IMR-90 (cell line): Measurements from ENCODE around the gene UBQLN2. TPM values are rescaled to one million over a fixed set of nuclear protein-coding genes. Genes with fewer than 3 reads are reported as not detected.

Experiments used
- ATAC-seq: fragments of 200-7000 bp; cut with Tn5 transposase; 2 replicates; pipeline ENCODE4 v1.9.1; 2020; ENCODE audit warnings: low read depth, mild to moderate bottlenecking, moderate library complexity
- BruUV-seq: library from RNA; stranded (reverse); fragments of 400-500 nt; replicated peaks from 2 replicates; lab custom pipeline; 2021; lab: Mats Ljungman, UMichigan
- CTCF ChIA-PET: fragments of 300-600 bp; formaldehyde crosslinking; extraction: SDS; loops from one replicate; lab custom pipeline; 2021; ENCODE audit warnings: antibody characterized with exemption; lab: Yijun Ruan, JAX
- POLR2A ChIA-PET: fragments of 300-600 bp; sonication (Branson Sonifier 250); formaldehyde crosslinking; loops from one replicate; lab custom pipeline; 2022; ENCODE audit warnings: antibody characterized with exemption; ENCODE audit not compliant: unreplicated experiment; lab: Charles Lee
- DNase-seq: peaks from one replicate; pipeline ENCODE4 v3.0.0; 2013
- H2AFZ ChIP-seq: replicated peaks from 2 replicates; pipeline ENCODE3; 2013; ENCODE audit warnings: low read length, mild to moderate bottlenecking; ENCODE audit not compliant: poor library complexity
- H2AK5ac ChIP-seq: 2 replicates; pipeline ENCODE4 v1.6.1; 2013; ENCODE audit warnings: low read depth, low read length, inconsistent platforms
- H2AK9ac ChIP-seq: replicated peaks from 2 replicates; pipeline ENCODE3; 2013; ENCODE audit warnings: mild to moderate bottlenecking, low read depth, low read length, moderate library complexity; ENCODE audit not compliant: poor library complexity
- H2BK120ac ChIP-seq: 2 replicates; pipeline ENCODE4 v1.6.1; 2013; ENCODE audit warnings: low read depth, low read length, inconsistent platforms
- H2BK15ac ChIP-seq: 3 replicates; pipeline ENCODE4 v1.6.1; 2013; ENCODE audit warnings: low read depth, low read length, inconsistent platforms
- H2BK20ac ChIP-seq: 2 replicates; pipeline ENCODE4 v1.6.1; 2013; ENCODE audit warnings: low read depth, mild to moderate bottlenecking, inconsistent platforms, low read length, moderate library complexity
- H2BK5ac ChIP-seq: 2 replicates; pipeline ENCODE4 v1.6.1; 2013; ENCODE audit warnings: mild to moderate bottlenecking, low read depth, low read length, inconsistent platforms; ENCODE audit not compliant: poor library complexity, severe bottlenecking
- H3K14ac ChIP-seq: replicated peaks from 2 replicates; pipeline ENCODE4 v1.6.1; 2013; ENCODE audit warnings: low read depth, low read length, inconsistent platforms
- H3K18ac ChIP-seq: 2 replicates; pipeline ENCODE4 v1.6.1; 2013; ENCODE audit warnings: low read depth, low read length, control low read depth
- H3K23ac ChIP-seq: 2 replicates; pipeline ENCODE4 v1.6.1; 2013; ENCODE audit warnings: low read depth, low read length, inconsistent platforms
- H3K27ac ChIP-seq: 2 replicates; pipeline ENCODE4 v1.5.1; 2013; ENCODE audit warnings: mild to moderate bottlenecking, control low read depth, low read length; ENCODE audit not compliant: insufficient read depth
- H3K27me3 ChIP-seq: 2 replicates; pipeline ENCODE4 v1.6.1; 2013; ENCODE audit warnings: low read length; ENCODE audit not compliant: control insufficient read depth, insufficient read depth
- H3K36me3 ChIP-seq: 2 replicates; pipeline ENCODE4 v1.6.1; 2013; ENCODE audit warnings: low read length, mixed read lengths; ENCODE audit not compliant: control insufficient read depth, insufficient read depth
- H3K4ac ChIP-seq: 2 replicates; pipeline ENCODE4 v1.6.1; 2013; ENCODE audit warnings: low read depth, low read length, inconsistent platforms
- H3K4me1 ChIP-seq: 2 replicates; pipeline ENCODE4 v1.6.1; 2013; ENCODE audit warnings: low read length, mixed read lengths; ENCODE audit not compliant: control insufficient read depth, insufficient read depth
- H3K4me2 ChIP-seq: 2 replicates; pipeline ENCODE4 v1.6.1; 2013; ENCODE audit warnings: low read depth, mild to moderate bottlenecking, control low read depth, low read length, moderate library complexity
- H3K4me3 ChIP-seq: 2 replicates; pipeline ENCODE4 v1.5.1; 2013; ENCODE audit warnings: low read depth, mild to moderate bottlenecking, control low read depth, low read length, moderate library complexity; ENCODE audit not compliant: insufficient read depth
- H3K56ac ChIP-seq: 2 replicates; pipeline ENCODE4 v1.6.1; 2013; ENCODE audit warnings: low read length, inconsistent platforms; ENCODE audit not compliant: insufficient read depth; ENCODE audit errors: extremely low read depth
- H3K79me1 ChIP-seq, 2 experiments: 2 replicates each; pipeline ENCODE4 v1.6.1; 2013; ENCODE audit warnings: low read length in 2 of 2, inconsistent platforms in 1 of 2, low read depth in 1 of 2
- H3K9ac ChIP-seq: 2 replicates; pipeline ENCODE4 v1.6.1; 2013; ENCODE audit warnings: low read depth, low read length, control low read depth
- H3K9me1 ChIP-seq: 2 replicates; pipeline ENCODE4 v1.6.1; 2013; ENCODE audit warnings: low read length, inconsistent platforms; ENCODE audit not compliant: insufficient read depth
- H3K9me3 ChIP-seq: 2 replicates; pipeline ENCODE4 v1.6.1; 2013; ENCODE audit warnings: low read length; ENCODE audit not compliant: control insufficient read depth, insufficient read depth
- H4K20me1 ChIP-seq: 2 replicates; pipeline ENCODE4 v1.6.1; 2013; ENCODE audit warnings: low read length, inconsistent platforms; ENCODE audit not compliant: insufficient read depth
- H4K5ac ChIP-seq: 2 replicates; pipeline ENCODE4 v1.6.1; 2013; ENCODE audit warnings: mild to moderate bottlenecking, low read depth, low read length, control low read depth
- H4K8ac ChIP-seq, 2 experiments: 2 replicates each; pipeline ENCODE4 v1.6.1; 2013; ENCODE audit warnings: low read depth in 2 of 2, low read length in 2 of 2, control low read depth in 1 of 2, inconsistent platforms in 1 of 2
- H4K91ac ChIP-seq: 2 replicates; pipeline ENCODE4 v1.6.1; 2013; ENCODE audit warnings: low read depth, low read length, inconsistent platforms; ENCODE audit not compliant: insufficient read depth
- BHLHE40 ChIP-seq: fragments of 150-350 bp; IDR thresholded peaks from 2 replicates; pipeline ENCODE4 v1.6.1; 2016; ENCODE audit warnings: mild to moderate bottlenecking, low read depth, low read length
- CEBPB ChIP-seq: IDR thresholded peaks from 2 replicates; pipeline ENCODE4 v1.6.1; 2012; ENCODE audit warnings: low read depth, low read length, improper control_type of control experiment
- FOS ChIP-seq: fragments of 150-350 bp; IDR thresholded peaks from 2 replicates; pipeline ENCODE4 v1.6.1; 2016; ENCODE audit warnings: low read depth, low read length
- MAZ ChIP-seq: IDR thresholded peaks from 2 replicates; pipeline ENCODE4 v1.6.1; 2012; ENCODE audit warnings: low read depth, mild to moderate bottlenecking, low read length, improper control_type of control experiment, moderate library complexity, borderline replicate concordance
- NFE2L2 ChIP-seq: fragments of 150-350 bp; IDR thresholded peaks from 2 replicates; pipeline ENCODE4 v1.6.1; 2016; ENCODE audit warnings: low read depth, mild to moderate bottlenecking, low read length
- RAD21 ChIP-seq: IDR thresholded peaks from 2 replicates; pipeline ENCODE4 v1.6.1; 2012; ENCODE audit warnings: low read length, improper control_type of control experiment
- RCOR1 ChIP-seq: IDR thresholded peaks from 2 replicates; pipeline ENCODE4 v1.6.1; 2012; ENCODE audit warnings: mild to moderate bottlenecking, low read length, improper control_type of control experiment; ENCODE audit not compliant: insufficient replicate concordance
- WGBS, 2 experiments: methylation state at CpG; one replicate each; pipeline versions ENCODE4 v1.1.5 to v1.1.7; 2013; ENCODE audit warnings: missing lambda C conversion rate in 2 of 2; ENCODE audit not compliant: insufficient read length in 1 of 2; ENCODE audit errors: extremely low coverage in 2 of 2; 5-methylcytosine and 5-hydroxymethylcytosine counted together
- dilution Hi-C: fragments of 300-500 bp; cut with HindIII; formaldehyde crosslinking; loops from one replicate; pipeline ENCODE4 v1.14.3; 2018; ENCODE audit warnings: low sequenced_read_pairs; ENCODE audit not compliant: unreplicated experiment
- in situ Hi-C: fragments of 300-500 bp; cut with MboI; formaldehyde crosslinking; loops from 3 replicates; pipeline ENCODE4 v1.14.3; 2019; ENCODE audit warnings: low sequenced_read_pairs, inconsistent platforms, mixed read lengths
- intact Hi-C: fragments of 100-400 bp; cut with micrococcal nuclease; formaldehyde crosslinking; loops from 2 replicates; pipeline ENCODE4 v1.10.0; 2022
- polyA plus RNA-seq, 3 experiments: library from polyadenylated mRNA; depleted of rRNA; stranded (reverse); fragments of >200 nt; gene quantifications; 2 replicates each; pipeline ENCODE4 v1.2.3, GENCODE V29; 2012; ENCODE audit warnings: low replicate concordance in 1 of 3
- total RNA-seq: library from RNA; depleted of rRNA; stranded (reverse); fragments of >200 nt; gene quantifications from 2 replicates; pipeline ENCODE4 v1.2.3, GENCODE V29; 2012

UBQLN2 gene
- total and polyA plus RNA-seq, 2 of the 4 experiments (the other 2 are of a cell fraction), result 4.1 to 24.5 TPM

DNA sequence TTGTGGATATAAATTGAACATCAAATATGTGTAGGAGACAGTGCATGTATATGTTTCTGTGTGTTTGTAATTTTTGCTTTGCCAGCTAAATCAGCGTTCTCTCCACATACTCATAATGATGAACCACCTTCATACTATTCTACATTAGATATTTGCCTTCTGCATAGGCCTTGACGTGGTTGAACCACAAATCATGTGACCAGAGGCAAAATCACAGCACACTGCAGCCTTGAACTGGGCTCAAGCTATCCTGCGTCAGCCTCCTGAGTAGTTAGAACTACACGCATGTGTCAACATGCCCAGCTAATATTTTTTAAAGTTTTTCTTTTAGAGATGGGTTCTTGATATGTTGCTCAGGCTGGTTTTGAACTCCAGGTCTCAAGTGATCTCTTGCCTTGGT is 9.5 kb downstream of the UBQLN2 start (continued):
- TF ChIP-seq CEBPB, result no peak
- no peak for TF ChIP-seq BHLHE40
- TF ChIP-seq NFE2L2, result no peak
- no peak for TF ChIP-seq FOS
- no peak for TF ChIP-seq RCOR1
- TF ChIP-seq RAD21, result no peak

DNA sequence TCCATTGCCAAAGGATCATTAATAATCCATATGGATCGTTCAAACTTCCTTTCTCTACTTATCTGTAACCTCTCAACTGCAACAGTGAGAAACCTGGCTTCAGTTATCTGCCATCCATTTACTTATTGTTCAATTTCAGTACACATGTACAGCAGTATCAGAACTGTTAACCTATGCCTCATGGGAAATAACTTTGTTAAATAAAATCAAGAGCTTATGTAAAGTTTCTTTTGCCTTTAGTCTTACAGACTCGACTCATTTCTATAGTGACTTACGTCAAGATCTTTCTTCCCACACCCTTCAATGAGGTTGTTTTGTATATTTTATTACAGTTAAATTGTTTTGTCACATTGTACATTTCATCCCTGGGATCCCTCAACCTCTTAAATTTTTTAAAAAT is 11.4 kb downstream of the UBQLN2 start:
- no peak overlapping the region for H2BK15ac ChIP-seq
- dilution Hi-C loops, result no loop called here
- no peak overlapping the region for H2BK20ac ChIP-seq
- H3K27ac ChIP-seq, result no peak overlapping the region
- no peak overlapping the region for H4K8ac ChIP-seq
- H2AK5ac ChIP-seq, result no peak overlapping the region
- in situ Hi-C loops, result no loop called here
- H3K4ac ChIP-seq, result no peak overlapping the region
- no peak overlapping the region for H4K91ac ChIP-seq
- no TSS peak for BruUV-seq
- H2AK9ac ChIP-seq, result no peak overlapping the region
- no peak overlapping the region for H3K4me2 ChIP-seq
- no peak overlapping the region for H3K56ac ChIP-seq
- intact Hi-C loops, result no loop called here
- no peaks in the 10 kb centered on the region for H3K36me3 ChIP-seq
- POLR2A ChIA-PET, result no interaction called here
- DNase-seq (no peak), ATAC-seq (no peak)
- no peaks in the 10 kb centered on the region for H3K4me1 ChIP-seq
- H3K79me1 ChIP-seq, result 0 out of 4 replicates have a peak, but pooled peaks cover 0 to under 1% of the 10 kb centered on the region in 2 experiments
- H3K9ac ChIP-seq, result no peak overlapping the region
- H4K5ac ChIP-seq, result no peak overlapping the region
- no peak overlapping the region for H3K4me3 ChIP-seq
- H2BK5ac ChIP-seq, result no peak overlapping the region
- no peak overlapping the region for H3K14ac ChIP-seq
- no peaks in the 10 kb centered on the region for H3K27me3 ChIP-seq
- H3K23ac ChIP-seq, result no peak overlapping the region
- CTCF ChIA-PET, result no interaction called here
- no peaks in the 10 kb centered on the region for H3K9me1 ChIP-seq
- no peak overlapping the region for H2AFZ ChIP-seq
- H2BK120ac ChIP-seq, result no peak overlapping the region
- no peaks in the 10 kb centered on the region for H4K20me1 ChIP-seq
- no peak overlapping the region for H3K18ac ChIP-seq
- no peaks in the 10 kb centered on the region for H3K9me3 ChIP-seq
- WGBS, 2 experiments, result no CpG with 5 or more reads among the region's 3 CpGs
- TF ChIP-seq MAZ, result no peak
- TF ChIP-seq RCOR1, result no peak
